WTC11 (cell line): ENCODE results near the gene CYB561A3.

Experiments
- ATF1 ChIP-seq: sonication (generic); formaldehyde crosslinking; IDR thresholded peaks from 2 replicates; pipeline ENCODE4 v1.8.1; 2023; ENCODE audit warnings: mild to moderate bottlenecking, moderate library complexity, missing genetic modification reagents
- ATF3 ChIP-seq: sonication (generic); formaldehyde crosslinking; conservative IDR thresholded peaks from 2 replicates; pipeline ENCODE4 v1.8.1; 2022; ENCODE audit warnings: mild to moderate bottlenecking, missing genetic modification reagents
- CTCF ChIP-seq: fragments of 200-600 bp; IDR thresholded peaks from 2 replicates; pipeline ENCODE4 v1.8.0; 2022; ENCODE audit warnings: antibody characterized with exemption
- FOXK1 ChIP-seq: sonication (generic); formaldehyde crosslinking; IDR thresholded peaks from 2 replicates; pipeline ENCODE4 v1.8.0; 2022; ENCODE audit warnings: mild to moderate bottlenecking, moderate library complexity, missing genetic modification reagents
- FOXP1 ChIP-seq: sonication (generic); formaldehyde crosslinking; IDR thresholded peaks from 2 replicates; pipeline ENCODE4 v1.8.0; 2022; ENCODE audit warnings: missing genetic modification reagents, mild to moderate bottlenecking, moderate library complexity, borderline replicate concordance
- GRHL2 ChIP-seq: fragments of 250-450 bp; sonication (Bioruptor Pico); IDR thresholded peaks from 2 replicates; pipeline ENCODE4 v1.8.0; 2022; ENCODE audit warnings: mild to moderate bottlenecking, moderate library complexity; ENCODE audit not compliant: insufficient replicate concordance, severe bottlenecking
- HMGA2 ChIP-seq: fragments of 250-450 bp; sonication (Bioruptor Pico); IDR thresholded peaks from 2 replicates; pipeline ENCODE4 v1.4.0; 2021; ENCODE audit warnings: mild to moderate bottlenecking, moderate library complexity
- USF1 ChIP-seq: sonication (generic); formaldehyde crosslinking; IDR thresholded peaks from 2 replicates; pipeline ENCODE4 v1.8.0; 2022; ENCODE audit warnings: mild to moderate bottlenecking, missing genetic modification reagents
- ZNF232 ChIP-seq: sonication (generic); formaldehyde crosslinking; IDR thresholded peaks from 2 replicates; pipeline ENCODE4 v1.8.0; 2022; ENCODE audit warnings: mild to moderate bottlenecking, missing genetic modification reagents
- ZNF671 ChIP-seq: fragments of 250-450 bp; sonication (Bioruptor Pico); IDR thresholded peaks from 2 replicates; pipeline ENCODE4 v1.8.0; 2021; ENCODE audit warnings: mild to moderate bottlenecking
- TF ChIP-seq, protein P1 (sequence below): sonication (generic); formaldehyde crosslinking; IDR thresholded peaks from 2 replicates; pipeline ENCODE4 v1.8.1; 2023; ENCODE audit warnings: mild to moderate bottlenecking, missing genetic modification reagents, moderate library complexity

- no peak for TF ChIP-seq CTCF
- no peak for TF ChIP-seq FOXK1
- no peak for TF ChIP-seq ZNF671 (CRISPR knock-in tag)
- no peak for TF ChIP-seq ZNF232 (CRISPR knock-in tag)
- TF ChIP-seq, protein P1, sequence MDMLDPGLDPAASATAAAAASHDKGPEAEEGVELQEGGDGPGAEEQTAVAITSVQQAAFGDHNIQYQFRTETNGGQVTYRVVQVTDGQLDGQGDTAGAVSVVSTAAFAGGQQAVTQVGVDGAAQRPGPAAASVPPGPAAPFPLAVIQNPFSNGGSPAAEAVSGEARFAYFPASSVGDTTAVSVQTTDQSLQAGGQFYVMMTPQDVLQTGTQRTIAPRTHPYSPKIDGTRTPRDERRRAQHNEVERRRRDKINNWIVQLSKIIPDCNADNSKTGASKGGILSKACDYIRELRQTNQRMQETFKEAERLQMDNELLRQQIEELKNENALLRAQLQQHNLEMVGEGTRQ (CRISPR knock-in tag) = no peak
- TF ChIP-seq ATF3 = no peak
- TF ChIP-seq ATF1 = no peak
- no peak for TF ChIP-seq USF1
- no peak for TF ChIP-seq HMGA2 (CRISPR knock-in tag)
- no peak for TF ChIP-seq GRHL2 (CRISPR knock-in tag)
- TF ChIP-seq FOXP1 = no peak
Measured at GRCh38 chr11:61345954-61346843, 15.5 kb downstream of the CYB561A3 start.
